ENCODE measurements around the gene MTCL1.

The MTCL1 gene

GRCh38 chr18:8705238-8705960 is at the start of gene MTCL1:
MTCL1 (plus strand) TSS chr18:8705556; CDS start chr18:8705661, 105 bp downstream.
- DNase-seq (ENCODE audit: low spot score) = peak; percentile 87

GRCh38 chr18:8656232-8656631 is 49.1 kb upstream of the MTCL1 start:
- DNase-seq (ENCODE audit: low spot score) = no peak

- no peak for DNase-seq (ENCODE audit: low spot score)
These were observed 48.1 kb upstream of the MTCL1 start for GRCh38 chr18:8657050-8657820.

GRCh38 chr18:8657873-8658470 is 47.4 kb upstream of the MTCL1 start:
- peak; percentile 52 for DNase-seq (ENCODE audit: low spot score)

GRCh38 chr18:8658858-8659485 is 46.4 kb upstream of the MTCL1 start:
- DNase-seq (ENCODE audit: low spot score) = no peak

- no peak for DNase-seq (ENCODE audit: low spot score)
These were observed 45.6 kb upstream of the MTCL1 start for GRCh38 chr18:8659609-8660242.

- DNase-seq (ENCODE audit: low spot score) = no peak
These were observed 45.0 kb upstream of the MTCL1 start for GRCh38 chr18:8660316-8660715.

GRCh38 chr18:8661754-8662559 is 43.4 kb upstream of the MTCL1 start:
- DNase-seq (ENCODE audit: low spot score) = peak; percentile 52

- DNase-seq (ENCODE audit: low spot score) = no peak
These were observed 42.6 kb upstream of the MTCL1 start for GRCh38 chr18:8662560-8663255.

- no peak for DNase-seq (ENCODE audit: low spot score)
These were observed 37.5 kb upstream of the MTCL1 start for GRCh38 chr18:8667846-8668245.

GRCh38 chr18:8668381-8668780 is 37.0 kb upstream of the MTCL1 start:
- no peak for DNase-seq (ENCODE audit: low spot score)

- DNase-seq (ENCODE audit: low spot score) = no peak
These were observed 35.8 kb upstream of the MTCL1 start for GRCh38 chr18:8669571-8669970.

- no peak for DNase-seq (ENCODE audit: low spot score)
These were observed 31.8 kb upstream of the MTCL1 start for GRCh38 chr18:8673256-8674209.

- no peak for DNase-seq (ENCODE audit: low spot score)
These were observed 30.3 kb upstream of the MTCL1 start for GRCh38 chr18:8675057-8675456.

GRCh38 chr18:8681196-8681595 is 24.2 kb upstream of the MTCL1 start:
- DNase-seq (ENCODE audit: low spot score) = no peak

- no peak for DNase-seq (ENCODE audit: low spot score)
These were observed 20.8 kb upstream of the MTCL1 start for GRCh38 chr18:8684577-8684976.

- DNase-seq (ENCODE audit: low spot score) = no peak
These were observed 20.0 kb upstream of the MTCL1 start for GRCh38 chr18:8685141-8685913.

GRCh38 chr18:8685914-8686216 is 19.5 kb upstream of the MTCL1 start:
- DNase-seq (ENCODE audit: low spot score) = no peak

GRCh38 chr18:8686611-8687010 is 18.7 kb upstream of the MTCL1 start:
- no peak for DNase-seq (ENCODE audit: low spot score)
